ENCODE results near the gene PPM1G.
A peak's percentile ranks its signal among the peaks of the same experiment; 100 is the strongest.

Gene PPM1G

DNA sequence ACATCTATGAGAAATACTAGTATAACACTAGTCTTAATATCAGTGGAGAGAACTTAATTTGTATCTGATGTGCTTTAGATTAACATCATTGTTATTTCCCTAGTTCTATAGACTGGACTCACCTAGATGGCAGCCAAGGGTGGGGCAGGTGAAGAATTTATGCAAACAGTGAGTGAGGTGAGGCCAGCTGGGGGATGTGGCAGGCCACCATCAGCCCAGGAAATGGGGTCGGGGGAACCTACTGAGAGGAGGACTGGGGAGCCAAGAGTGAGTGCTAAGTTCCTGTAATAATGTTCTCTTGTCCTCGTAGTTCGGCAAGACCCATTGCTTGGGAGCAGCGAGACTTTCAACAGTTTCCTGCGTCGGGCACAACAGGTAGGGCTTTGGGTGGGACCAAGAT lies 36.5 kb downstream of the PPM1G start:
- DNase-seq (ENCODE audit: low read depth): no peak
- no peak overlapping the region for H3K4me3 ChIP-seq (ENCODE audit: low read depth, low read length)
- TF ChIP-seq, protein P1, sequence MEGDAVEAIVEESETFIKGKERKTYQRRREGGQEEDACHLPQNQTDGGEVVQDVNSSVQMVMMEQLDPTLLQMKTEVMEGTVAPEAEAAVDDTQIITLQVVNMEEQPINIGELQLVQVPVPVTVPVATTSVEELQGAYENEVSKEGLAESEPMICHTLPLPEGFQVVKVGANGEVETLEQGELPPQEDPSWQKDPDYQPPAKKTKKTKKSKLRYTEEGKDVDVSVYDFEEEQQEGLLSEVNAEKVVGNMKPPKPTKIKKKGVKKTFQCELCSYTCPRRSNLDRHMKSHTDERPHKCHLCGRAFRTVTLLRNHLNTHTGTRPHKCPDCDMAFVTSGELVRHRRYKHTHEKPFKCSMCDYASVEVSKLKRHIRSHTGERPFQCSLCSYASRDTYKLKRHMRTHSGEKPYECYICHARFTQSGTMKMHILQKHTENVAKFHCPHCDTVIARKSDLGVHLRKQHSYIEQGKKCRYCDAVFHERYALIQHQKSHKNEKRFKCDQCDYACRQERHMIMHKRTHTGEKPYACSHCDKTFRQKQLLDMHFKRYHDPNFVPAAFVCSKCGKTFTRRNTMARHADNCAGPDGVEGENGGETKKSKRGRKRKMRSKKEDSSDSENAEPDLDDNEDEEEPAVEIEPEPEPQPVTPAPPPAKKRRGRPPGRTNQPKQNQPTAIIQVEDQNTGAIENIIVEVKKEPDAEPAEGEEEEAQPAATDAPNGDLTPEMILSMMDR (IDR thresholded peaks at IDR 0.05; ENCODE audit: control insufficient read depth, extremely low read depth, insufficient read depth): no peak

DNA sequence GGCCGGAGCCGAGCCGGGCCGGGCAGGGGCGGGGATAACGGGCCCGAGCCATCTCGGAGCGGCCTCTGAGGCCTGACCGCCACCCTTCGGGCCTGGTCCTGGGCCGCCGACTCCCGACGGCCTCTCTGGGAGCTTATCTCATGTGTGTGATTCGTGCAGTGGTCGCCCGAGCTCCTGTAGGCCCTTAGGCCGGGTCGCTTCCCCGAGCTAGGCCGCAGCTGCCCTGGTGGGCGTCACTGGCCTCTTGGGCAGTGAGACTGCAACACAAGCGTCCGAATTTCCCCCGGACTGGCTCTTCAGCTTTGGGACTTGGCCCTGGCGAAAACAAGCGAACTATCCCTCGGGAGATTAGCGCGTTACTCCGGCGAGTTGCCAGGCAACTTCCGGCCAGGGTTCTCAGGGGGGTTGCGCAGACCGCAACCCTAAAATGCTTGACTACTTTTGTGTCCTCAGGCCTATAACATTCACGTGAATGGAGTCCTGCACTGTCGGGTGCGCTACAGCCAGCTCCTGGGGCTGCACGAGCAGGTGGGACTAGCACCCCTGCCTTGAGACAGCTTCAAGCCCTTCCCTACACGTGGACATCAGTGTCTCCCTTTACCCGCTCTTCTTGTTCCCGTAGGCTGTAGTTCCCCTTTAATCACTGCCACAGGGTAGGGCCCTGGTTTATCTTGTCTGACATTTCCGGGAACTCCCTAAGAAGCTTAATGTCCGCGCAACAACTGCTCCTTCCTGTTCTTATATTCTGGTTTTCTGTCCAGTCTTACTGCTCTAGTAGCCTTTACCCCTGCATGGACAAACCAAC lies 38.4 kb downstream of the PPM1G start:
- TF ChIP-seq, protein P1 (IDR thresholded peaks at IDR 0.05; ENCODE audit: control insufficient read depth, extremely low read depth, insufficient read depth): no peak
- DNase-seq (ENCODE audit: low read depth): no peak

DNA sequence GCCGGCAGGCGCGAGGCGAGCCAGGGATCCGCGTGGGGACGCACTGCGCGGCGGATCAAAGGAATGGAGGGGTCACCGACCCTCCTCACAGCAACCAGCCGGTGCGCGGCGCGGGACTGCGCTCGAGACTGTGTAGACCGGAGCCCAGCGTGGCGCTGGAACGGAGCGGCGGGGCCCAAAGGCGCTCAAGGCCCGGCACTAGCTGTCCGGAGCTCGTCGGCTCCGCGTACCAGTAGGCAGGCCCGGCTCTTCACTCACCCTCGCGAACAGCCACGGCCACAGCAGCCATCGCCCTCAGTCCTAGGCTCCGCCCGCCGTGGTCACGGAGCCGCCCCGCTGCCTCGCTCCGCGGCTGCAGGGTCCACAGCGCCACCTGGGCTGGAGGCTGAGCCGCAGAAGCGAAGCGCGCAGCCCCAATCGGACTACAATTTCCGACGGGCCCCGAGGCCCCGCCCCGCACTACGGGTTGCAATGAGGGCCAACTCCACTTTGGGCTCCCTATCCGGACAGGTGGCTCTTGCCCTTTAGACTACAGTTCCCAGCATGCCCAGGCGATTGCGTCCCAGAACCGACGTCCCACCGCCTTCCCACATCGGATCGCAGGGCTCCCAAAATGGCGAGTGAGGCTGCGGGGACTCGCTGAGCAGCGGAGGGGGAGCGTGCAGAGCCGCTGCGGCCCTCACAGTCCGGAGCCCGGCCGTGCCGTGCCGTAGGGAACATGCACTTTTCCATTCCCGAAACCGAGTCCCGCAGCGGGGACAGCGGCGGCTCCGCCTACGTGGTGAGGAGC lies 39.2 kb downstream of the PPM1G start, which contains the start of the genes EIF2B4 and SNX17:
Gene EIF2B4, minus strand, starts transcription at position 313 of the 790 bp plus-strand sequence. Its CDS starts 24 bp downstream, at position 289.
Gene SNX17, plus strand, starts transcription at position 591 of the 790 bp plus-strand sequence. Its CDS starts 128 bp downstream, at position 719.
- TF ChIP-seq, protein P1 (IDR thresholded peaks at IDR 0.05; ENCODE audit: control insufficient read depth, extremely low read depth, insufficient read depth): peak; percentile 99
- H3K4me3 ChIP-seq (ENCODE audit: low read depth, low read length): peak within 1 kb of the TSS; percentile 92
- DNase-seq (ENCODE audit: low read depth): peak; percentile 96

More for the DNA sequence above, 38.4 kb downstream of the PPM1G start:
- H3K4me3 ChIP-seq (ENCODE audit: low read depth, low read length): peak overlapping the region; percentile 92

DNA sequence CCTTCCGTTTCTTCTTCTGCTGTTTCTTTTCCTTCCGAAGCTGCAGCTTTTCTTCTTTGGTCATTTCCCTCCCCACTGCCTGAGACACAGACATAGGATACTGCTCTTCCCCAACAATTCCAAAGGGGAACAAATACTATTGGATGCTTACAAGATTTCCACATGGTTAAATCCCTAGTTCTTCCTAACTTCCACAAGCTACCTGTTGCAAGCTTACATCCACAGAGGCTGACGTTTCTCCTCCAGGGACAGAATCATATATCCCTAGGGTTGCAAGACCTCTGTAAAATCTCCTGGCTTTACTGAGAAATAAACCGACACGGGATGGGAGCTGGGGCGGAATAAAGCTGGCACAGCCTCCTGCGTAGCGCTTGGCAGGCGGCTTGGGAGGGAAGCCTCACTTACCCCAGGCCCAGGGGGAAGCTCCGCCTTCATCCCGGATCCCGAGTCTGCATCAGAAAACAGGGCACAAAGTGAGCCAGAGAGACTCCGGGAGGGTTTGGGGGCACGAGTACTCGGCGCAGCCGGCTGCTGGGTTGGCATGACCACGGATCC lies 39.8 kb downstream of the PPM1G start:
- TF ChIP-seq, protein P1 (IDR thresholded peaks at IDR 0.05; ENCODE audit: control insufficient read depth, extremely low read depth, insufficient read depth): no peak
- H3K4me3 ChIP-seq (ENCODE audit: low read depth, low read length): peak overlapping the region; percentile 92
- no peak for DNase-seq (ENCODE audit: low read depth)

DNA sequence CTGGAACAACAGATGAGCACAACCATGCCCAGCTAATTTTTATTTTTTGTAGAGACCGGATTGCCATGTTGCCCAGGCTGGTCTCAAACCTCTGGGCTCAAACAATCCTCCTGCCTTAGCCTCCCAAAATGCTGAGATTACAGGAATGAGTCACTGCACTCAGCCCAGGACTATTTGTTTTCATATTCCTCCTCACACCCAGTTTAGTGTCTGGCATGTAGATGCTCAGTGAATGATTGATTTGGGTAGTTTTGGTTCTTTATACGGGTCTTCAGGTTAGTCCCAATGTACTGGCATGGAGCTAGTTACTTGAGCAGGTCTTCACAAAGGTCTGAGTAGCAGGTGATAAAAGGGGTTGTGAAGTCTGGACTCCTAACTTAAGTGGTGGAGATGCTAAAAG lies 45.5 kb downstream of the PPM1G start:
- no peak for DNase-seq (ENCODE audit: low read depth)
- H3K4me3 ChIP-seq (ENCODE audit: low read depth, low read length): no peak overlapping the region
- TF ChIP-seq, protein P1 (IDR thresholded peaks at IDR 0.05; ENCODE audit: control insufficient read depth, extremely low read depth, insufficient read depth): no peak

DNA sequence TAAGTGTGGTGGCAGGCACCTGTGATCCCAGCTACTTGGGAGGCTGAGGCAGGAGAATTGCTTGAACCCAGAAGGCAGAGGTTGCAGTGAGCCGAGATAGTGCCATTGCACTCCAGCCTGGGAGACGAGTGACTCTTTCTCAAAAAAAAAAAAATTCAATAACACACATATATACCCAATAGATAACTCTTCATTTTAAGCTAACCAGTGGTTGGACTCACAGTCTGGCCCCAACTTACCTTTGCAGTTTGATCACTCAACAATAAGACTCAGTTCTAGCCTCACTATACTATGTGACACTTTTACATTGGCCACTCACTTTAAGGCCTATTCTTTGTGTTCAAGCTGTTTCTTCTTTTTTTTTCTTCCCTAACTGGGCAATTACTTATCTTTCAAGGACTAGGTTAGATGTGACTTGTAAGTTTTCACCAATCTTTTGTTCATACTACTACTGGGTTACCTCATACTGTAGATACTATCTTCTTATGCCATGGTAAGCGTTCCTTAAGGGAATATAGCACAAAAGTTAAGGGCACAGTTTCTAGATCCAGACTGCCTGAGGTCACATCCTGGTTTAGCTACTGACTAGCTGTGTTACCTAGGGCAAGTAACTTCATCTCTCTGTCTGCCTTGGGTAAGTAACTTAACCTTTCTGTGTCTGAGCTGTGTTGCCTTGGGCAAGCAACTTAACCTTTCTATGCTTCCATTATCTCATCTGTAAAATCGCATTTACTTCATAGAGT lies 46.5 kb downstream of the PPM1G start:
- H3K4me3 ChIP-seq (ENCODE audit: low read depth, low read length): no peak overlapping the region
- TF ChIP-seq, protein P1 (IDR thresholded peaks at IDR 0.05; ENCODE audit: control insufficient read depth, extremely low read depth, insufficient read depth): no peak
- no peak for DNase-seq (ENCODE audit: low read depth)
